PFSK-1 (cell line): ENCODE data around the gene GPR161.

Experiments used
- FOXP2 ChIP-seq: optimal IDR thresholded peaks from 2 replicates; pipeline ENCODE3; 2011; ENCODE audit warnings: borderline replicate concordance, control low read depth, inconsistent platforms; ENCODE audit not compliant: insufficient read depth; ENCODE audit errors: extremely low read length, extremely low read depth
- POLR2AphosphoS5 ChIP-seq: IDR thresholded peaks from 2 replicates; pipeline ENCODE4 v1.6.1; 2012; ENCODE audit warnings: low read depth, mild to moderate bottlenecking, control low read depth, low read length, moderate library complexity
- SIN3A ChIP-seq: IDR thresholded peaks from 2 replicates; pipeline ENCODE4 v1.6.1; 2012; ENCODE audit warnings: mild to moderate bottlenecking, low read length, moderate library complexity, borderline replicate concordance; ENCODE audit not compliant: insufficient read depth
- TAF1 ChIP-seq: IDR thresholded peaks from 2 replicates; pipeline ENCODE4 v1.6.1; 2012; ENCODE audit warnings: low read length, control low read depth, borderline replicate concordance; ENCODE audit not compliant: insufficient read depth
- TF ChIP-seq, protein P1 (sequence below), 2 experiments: IDR thresholded peaks; 2 replicates each; pipeline versions ENCODE4 v1.6.1 to v1.8.0; 2011 to 2012; ENCODE audit warnings: low read depth in 2 of 2, low read length in 2 of 2, control low read depth in 1 of 2, inconsistent platforms in 1 of 2, mild to moderate bottlenecking in 1 of 2, moderate library complexity in 1 of 2; ENCODE audit not compliant: insufficient read depth in 1 of 2

GPR161 gene

DNA sequence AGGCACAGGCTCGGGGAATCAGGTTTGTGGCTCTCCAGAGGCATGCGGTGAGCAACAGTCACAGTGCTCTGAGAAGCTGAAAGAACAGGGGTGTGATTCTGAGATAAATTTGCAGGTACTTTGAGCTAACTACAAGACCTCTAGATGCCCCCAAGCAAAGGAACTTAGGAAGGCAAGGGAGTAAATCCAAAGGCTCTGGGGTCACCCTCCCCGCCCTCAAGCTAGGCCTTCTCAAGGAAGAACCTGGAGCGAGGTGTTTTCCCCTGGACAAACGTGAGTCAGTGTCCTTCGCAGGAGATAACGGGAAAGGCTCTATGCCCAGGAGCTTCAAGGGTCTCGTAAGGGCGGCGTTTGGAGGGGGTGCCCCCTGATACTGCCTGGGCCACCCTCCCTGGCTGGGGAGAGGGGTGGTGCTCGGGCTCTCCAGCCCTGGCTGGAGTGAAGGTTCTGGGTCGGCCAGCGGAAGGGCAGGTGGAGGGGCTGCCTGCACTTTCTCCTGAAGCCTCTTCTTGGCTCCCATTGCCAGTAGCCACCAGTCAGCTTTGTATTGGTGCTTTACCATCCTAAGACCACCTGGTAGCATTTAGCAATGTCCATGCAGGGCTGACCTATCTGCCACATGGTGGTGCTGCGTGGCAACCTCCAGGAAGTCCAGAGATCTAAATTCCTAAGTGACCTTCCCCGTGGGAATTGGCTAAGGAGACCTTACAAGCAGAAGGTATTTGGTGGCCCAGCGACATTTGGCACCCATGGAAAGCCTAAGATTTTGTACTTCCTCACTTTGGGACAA lies 44.0 kb downstream of the GPR161 start:
- TF ChIP-seq POLR2AphosphoS5: no peak
- TF ChIP-seq, protein P1, sequence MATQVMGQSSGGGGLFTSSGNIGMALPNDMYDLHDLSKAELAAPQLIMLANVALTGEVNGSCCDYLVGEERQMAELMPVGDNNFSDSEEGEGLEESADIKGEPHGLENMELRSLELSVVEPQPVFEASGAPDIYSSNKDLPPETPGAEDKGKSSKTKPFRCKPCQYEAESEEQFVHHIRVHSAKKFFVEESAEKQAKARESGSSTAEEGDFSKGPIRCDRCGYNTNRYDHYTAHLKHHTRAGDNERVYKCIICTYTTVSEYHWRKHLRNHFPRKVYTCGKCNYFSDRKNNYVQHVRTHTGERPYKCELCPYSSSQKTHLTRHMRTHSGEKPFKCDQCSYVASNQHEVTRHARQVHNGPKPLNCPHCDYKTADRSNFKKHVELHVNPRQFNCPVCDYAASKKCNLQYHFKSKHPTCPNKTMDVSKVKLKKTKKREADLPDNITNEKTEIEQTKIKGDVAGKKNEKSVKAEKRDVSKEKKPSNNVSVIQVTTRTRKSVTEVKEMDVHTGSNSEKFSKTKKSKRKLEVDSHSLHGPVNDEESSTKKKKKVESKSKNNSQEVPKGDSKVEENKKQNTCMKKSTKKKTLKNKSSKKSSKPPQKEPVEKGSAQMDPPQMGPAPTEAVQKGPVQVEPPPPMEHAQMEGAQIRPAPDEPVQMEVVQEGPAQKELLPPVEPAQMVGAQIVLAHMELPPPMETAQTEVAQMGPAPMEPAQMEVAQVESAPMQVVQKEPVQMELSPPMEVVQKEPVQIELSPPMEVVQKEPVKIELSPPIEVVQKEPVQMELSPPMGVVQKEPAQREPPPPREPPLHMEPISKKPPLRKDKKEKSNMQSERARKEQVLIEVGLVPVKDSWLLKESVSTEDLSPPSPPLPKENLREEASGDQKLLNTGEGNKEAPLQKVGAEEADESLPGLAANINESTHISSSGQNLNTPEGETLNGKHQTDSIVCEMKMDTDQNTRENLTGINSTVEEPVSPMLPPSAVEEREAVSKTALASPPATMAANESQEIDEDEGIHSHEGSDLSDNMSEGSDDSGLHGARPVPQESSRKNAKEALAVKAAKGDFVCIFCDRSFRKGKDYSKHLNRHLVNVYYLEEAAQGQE (IDR thresholded peaks at IDR 0.05; ENCODE audit: insufficient read depth in 1 of 2, low read depth in 2 of 2, low read length in 2 of 2): no peak

DNA sequence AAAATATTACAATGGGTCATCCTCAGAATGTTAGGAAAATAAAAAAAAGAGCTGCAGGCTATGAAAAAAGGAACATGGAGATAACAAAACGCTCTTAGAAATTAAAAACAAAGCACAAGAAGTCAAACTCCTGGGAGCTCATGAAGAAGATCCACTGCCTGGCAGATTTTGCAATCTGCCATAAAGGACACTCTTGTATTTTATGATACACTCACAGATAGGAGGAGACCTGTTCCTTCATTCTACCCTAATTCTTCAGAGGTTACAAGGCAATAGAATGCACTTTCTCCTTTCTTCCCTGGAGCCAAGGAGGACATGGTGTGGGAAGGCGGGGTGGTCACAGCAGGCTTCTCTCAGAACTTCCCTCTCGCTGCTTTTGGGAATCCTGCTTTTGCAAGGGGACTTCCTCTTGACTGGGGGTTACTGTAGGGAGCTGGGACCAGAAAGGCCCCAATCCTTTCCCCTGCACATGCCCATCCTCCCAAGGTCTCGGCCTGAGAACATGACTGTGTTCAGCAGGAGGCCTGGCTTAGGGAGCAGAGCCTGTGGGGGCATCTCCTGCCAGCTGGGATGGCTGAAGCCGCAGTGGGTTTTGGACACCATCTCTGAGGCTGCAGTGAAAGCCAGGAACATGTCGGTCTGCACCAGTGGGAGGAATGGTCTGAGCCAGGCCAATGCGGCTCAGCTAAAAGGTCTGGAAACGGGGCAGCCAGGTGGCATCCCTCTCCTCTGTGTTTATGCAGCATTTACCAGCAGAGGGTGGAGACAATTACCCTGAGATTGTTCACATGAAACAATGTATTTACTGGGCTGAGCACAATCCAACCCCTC lies 44.8 kb downstream of the GPR161 start:
- TF ChIP-seq, protein P1 (IDR thresholded peaks at IDR 0.05; ENCODE audit: insufficient read depth in 1 of 2, low read depth in 2 of 2, low read length in 2 of 2): no peak
- TF ChIP-seq POLR2AphosphoS5 (no peak), TAF1 (no peak), FOXP2 (no peak), SIN3A (no peak)

DNA sequence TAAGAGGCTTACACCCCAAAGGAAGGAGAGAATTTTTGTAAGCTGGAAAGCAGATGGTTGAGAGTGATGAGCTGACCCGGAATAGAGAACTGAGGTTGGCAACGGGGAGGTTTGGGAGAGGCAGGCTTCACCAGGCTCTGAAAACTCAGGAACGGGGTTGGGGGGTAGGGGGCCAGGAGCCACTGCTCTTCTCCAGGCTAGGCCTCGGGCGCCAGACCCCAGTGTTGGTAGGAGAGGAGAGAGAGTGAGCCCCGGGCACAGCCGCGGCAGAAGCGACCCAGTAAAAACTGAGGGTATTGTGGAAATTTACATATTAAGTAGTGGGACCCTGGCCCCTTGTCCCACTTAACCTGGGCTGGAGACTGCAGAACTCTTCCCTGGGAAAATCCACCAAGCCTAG lies 45.7 kb downstream of the GPR161 start:
- TF ChIP-seq FOXP2 (no peak), SIN3A (no peak), POLR2AphosphoS5 (no peak), TAF1 (no peak)
- TF ChIP-seq, protein P1 (IDR thresholded peaks at IDR 0.05; ENCODE audit: insufficient read depth in 1 of 2, low read depth in 2 of 2, low read length in 2 of 2): no peak

DNA sequence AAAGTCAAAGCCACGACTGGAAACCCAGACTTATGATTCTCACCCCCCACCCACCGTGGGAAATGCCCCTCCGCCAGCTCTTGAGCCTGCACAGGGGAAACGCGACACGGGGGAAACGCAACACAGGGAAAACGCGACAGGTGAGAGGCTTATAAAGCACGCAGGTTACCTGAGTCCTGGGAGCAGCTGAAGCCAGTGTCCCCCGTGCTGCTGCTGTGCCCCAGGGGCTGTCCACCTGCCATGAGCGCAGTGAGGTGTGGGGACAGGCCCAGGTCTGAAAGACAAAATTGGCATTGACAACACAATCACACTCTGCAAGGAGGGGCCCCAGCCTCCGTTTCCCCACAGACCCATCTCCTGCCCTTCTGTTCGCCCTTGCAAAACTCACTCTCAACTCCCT lies 46.3 kb downstream of the GPR161 start:
- TF ChIP-seq SIN3A (no peak), FOXP2 (no peak), TAF1 (no peak)

DNA sequence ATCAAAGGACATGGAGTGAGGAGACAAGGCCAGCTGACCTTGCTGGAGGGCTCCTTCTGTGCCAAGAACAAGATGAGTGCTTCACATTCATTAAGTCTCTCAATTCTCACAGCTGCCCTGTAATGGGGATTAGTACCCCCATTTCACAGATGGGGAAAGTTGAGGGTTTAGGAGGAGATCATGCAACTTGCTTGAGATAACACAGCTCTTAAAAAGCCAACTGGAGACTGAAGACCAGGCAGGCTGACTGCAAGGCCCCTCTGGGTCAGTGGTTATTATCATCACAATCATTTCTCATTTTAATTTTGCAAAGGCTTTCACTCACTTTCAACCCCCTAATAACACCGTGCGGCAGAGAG lies 46.8 kb downstream of the GPR161 start:
- TF ChIP-seq POLR2AphosphoS5 (no peak), TAF1 (no peak), FOXP2 (no peak), SIN3A (no peak)
- TF ChIP-seq, protein P1 (IDR thresholded peaks at IDR 0.05; ENCODE audit: insufficient read depth in 1 of 2, low read depth in 2 of 2, low read length in 2 of 2): no peak
